NCI-H345 (cell line): Measurements from ENCODE around the gene PRKCG.
"Not testable (repeated sequence)": the region's sequence is repeated elsewhere in the genome, so short reads cannot be mapped to it uniquely, and the experiment has no call there.

ENCODE experiments used
- DNase-seq: peaks from one replicate; lab custom pipeline; 2025; lab: John Stamatoyannopoulos, UW

Gene PRKCG

DNA sequence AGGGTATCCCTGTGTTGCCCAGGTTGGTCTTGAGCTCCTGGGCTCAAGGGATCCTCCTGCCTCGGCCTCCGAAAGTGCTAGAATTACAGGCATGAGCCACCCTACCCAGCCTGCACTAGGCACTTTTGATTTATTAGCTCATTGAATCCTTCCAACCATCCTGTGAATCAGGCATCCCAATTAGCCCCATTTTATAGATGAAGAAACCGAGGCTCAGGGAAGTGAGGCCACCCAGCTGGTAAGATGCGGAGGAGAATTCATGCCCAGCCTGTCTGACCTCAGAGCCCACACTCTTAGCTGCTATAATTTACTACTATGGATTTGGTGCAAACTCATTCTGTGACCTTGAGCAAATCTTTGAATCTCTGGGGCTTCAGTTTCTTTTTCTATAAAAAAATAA, 62.9 kb downstream of the PRKCG start:
- no peak for DNase-seq

DNA sequence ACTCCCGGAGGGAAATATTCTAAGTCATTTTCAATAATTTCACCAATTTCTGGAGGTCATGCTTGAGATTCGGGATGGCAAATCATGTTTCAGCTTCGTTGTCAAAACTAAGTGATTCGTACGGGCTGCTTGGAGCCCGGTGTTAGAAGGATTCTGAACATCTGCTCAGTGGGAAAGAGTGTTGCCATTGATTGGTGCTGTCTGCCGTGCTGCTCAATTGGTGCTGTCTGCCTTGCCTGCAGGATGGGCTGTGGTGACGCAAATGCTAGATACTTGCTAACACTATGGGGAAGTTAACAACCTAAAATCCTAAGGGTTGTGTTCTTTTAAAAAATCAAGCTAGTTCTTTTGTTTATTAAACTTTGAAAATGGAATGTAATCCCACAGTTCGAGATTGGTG, 63.4 kb downstream of the PRKCG start:
- DNase-seq = no peak

DNA sequence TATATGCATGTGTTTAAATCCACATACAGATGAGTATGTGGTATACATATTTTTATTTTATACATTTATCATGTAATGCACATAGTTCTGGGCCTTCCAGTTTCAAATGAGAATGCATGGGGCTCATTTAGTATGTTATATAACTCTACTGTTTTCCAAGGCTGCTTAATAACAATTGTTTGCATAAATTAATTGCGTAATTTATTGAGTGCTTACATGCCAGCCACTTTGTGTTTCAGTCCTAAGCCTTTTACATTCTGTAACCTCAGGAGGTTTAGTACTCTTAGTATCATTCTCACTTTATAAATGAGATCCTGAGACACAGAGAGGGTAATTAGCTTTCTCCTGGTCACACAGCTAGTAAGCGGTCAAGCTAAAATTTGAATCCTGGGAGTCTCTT, 64.0 kb downstream of the PRKCG start:
- no peak for DNase-seq

DNA sequence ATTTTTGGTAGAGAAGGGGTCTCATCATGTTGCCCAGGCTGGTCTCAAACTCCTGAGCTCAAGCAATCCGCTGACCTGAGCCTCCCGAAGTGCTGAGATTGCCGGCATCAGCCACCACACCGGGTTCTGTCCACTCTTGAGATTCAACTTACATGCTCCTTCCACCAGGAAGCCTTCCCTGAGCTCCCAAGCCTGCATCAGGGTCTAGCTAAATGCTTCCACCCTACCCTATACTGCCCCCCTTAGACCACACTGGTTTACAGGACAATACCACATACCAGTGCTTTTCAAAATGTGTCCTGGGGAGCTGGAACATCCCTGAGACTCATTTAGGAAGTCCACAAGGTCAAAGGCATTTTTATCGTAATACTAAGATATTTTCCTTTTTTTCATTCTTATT, 65.6 kb downstream of the PRKCG start:
- DNase-seq = no peak

DNA sequence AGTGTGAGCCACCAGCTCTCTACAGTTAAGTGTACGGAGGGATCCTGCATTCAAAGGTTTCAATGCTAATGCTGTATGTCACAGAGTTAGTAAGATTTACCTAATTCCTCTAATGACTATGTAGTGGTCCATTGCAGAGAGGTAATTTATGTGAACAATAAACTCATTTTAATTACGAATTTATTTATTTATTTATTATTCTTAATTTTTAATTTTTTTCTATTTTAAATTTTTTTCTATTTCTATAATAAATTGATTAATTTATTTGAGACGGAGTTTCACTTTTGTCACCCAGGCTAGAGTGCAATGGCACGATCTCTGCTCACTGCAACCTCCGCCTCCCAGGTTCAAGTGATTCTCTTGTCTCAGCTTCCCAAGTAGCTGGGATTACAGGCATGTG, 66.6 kb downstream of the PRKCG start:
- not testable (repeated sequence) for DNase-seq

DNA sequence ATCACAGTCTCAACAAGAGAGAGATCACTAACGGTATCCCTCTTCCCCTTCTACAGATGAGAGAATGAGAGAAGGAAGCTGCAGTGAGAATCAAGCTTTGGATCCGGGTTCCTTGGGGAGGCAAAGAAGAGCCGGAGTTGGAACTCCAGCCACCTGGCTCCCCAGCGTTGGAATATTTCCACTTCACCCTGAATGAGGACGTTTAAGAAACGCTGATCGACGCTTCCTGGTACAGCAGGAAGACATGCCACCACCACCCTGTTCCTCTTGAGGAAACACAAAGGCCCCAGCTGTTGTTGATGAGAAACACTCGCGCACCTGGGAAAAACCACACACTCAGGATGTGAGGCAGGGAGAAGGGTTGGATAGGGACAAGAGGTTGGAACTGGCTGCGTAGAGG, 69.4 kb downstream of the PRKCG start:
- DNase-seq = no peak

DNA sequence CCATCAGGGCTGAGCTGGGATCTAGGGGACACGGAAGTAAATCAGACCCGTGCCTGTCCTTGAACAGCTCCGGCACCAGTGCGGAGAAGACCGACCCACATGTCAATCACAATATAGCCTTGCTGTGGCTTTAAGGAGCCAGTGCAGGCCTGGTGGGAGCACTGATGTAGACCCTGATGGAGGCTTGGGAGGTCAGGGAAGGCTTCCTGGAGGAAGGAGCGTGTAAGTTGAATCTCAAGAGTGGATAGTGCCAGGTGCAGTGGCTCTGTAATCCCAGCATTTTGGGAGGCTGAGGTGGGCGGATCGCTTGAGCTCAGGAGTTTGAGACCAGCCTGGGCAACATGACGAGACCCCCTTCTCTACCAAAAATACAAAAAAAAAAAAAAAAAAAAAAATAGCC, 70.0 kb downstream of the PRKCG start:
- DNase-seq = no peak

DNA sequence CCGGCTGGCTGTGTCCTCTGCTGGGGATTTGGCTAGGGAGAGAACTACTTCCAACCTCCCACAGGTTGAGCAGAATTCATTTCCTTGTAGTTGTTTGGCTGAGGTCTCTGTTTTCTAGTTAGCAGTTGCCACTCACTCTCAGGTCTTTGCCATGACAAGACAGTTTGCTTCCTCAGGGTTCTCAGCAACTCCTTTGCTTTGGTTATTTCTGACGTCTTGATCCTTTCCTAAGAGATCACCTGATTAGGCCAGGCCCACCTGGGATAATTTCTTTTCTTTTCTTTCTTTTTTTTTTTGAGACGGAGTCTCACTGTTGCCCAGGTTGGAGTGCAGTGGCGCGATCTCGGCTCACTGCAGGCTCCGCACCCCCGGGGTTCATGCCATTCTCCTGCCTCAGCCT, 71.4 kb downstream of the PRKCG start:
- no peak for DNase-seq
